Large intestine (tissue), 3 donors: ENCODE results near the gene OR5K2. TPM values are rescaled to one million over a fixed set of nuclear protein-coding genes. Genes with fewer than 3 reads are reported as not detected.

Source experiments
- DNase-seq, 2 donors: peaks; one replicate each; pipeline versions ENCODE4 v3.0.0 to v3.0.0-alpha.2; 2013
- H3K27ac ChIP-seq: one replicate; pipeline ENCODE4 v1.5.1; 2013; ENCODE audit warnings: low read length
- H3K27me3 ChIP-seq: 2 replicates; pipeline ENCODE4 v1.6.1; 2013; ENCODE audit warnings: low read length; ENCODE audit not compliant: control insufficient read depth, insufficient read depth
- H3K36me3 ChIP-seq: 2 replicates; pipeline ENCODE4 v1.6.1; 2013; ENCODE audit warnings: low read length; ENCODE audit not compliant: control insufficient read depth, insufficient read depth
- H3K4me1 ChIP-seq: one replicate; pipeline ENCODE4 v1.6.1; 2013; ENCODE audit warnings: low read length; ENCODE audit not compliant: control insufficient read depth, insufficient read depth
- H3K4me3 ChIP-seq: one replicate; pipeline ENCODE4 v1.5.1; 2013; ENCODE audit warnings: low read length
- H3K9me3 ChIP-seq: one replicate; pipeline ENCODE4 v1.6.1; 2013; ENCODE audit warnings: mild to moderate bottlenecking, low read depth, low read length, moderate library complexity; ENCODE audit not compliant: control insufficient read depth
- WGBS: methylation state at CpG from one replicate; pipeline ENCODE4 v1.1.5; 2013; ENCODE audit warnings: low lambda C conversion rate; ENCODE audit not compliant: insufficient coverage; 5-methylcytosine and 5-hydroxymethylcytosine counted together
- polyA plus RNA-seq: library from polyadenylated mRNA; unstranded; fragments of 120-200 nt; gene quantifications from one replicate; pipeline ENCODE4 v1.2.1, GENCODE V29; 2013

OR5K2 gene
- polyA plus RNA-seq, 1 donor: 0.40 TPM

DNA sequence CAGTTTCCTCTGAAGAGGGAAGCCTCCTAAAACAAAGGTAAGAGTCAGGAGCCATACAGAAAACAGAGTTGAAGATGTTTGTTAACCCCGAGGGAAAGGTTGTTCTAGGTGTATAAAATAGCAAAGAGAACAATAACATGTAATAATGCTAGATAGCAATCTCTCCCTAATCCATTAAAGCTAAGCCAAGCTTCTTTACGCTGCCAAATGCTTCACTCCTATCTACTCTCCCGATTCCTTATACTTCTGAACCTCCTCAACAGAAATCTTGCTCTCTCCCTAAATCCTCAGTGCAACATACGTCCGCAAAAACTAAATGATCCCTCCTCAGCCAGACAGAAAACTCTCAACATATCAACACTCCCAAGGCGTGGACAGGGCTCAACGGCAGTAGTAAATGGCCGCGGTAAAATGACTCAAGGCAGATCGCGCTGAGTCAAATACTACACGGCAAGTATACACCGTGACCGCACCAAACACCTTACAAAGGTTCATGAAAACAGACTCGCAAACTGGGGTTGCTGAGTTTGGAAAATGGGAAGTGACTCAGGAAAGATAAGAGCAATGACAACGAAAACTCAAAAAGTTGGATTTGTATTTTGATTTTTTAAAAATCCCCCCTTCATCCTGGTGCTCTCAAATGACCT lies 24.5 kb downstream of the OR5K2 start:
- peak; percentile 51 to 75 for DNase-seq
- no CpG with 5 or more reads among the region's 16 CpGs for WGBS
- peaks cover 14% of the 10 kb centered on the region for H3K36me3 ChIP-seq
- peak overlapping the region; percentile 61 for H3K4me3 ChIP-seq
- no peaks in the 10 kb centered on the region for H3K27me3 ChIP-seq
- H3K27ac ChIP-seq: peak overlapping the region; percentile 84
- peaks cover 3% of the 10 kb centered on the region for H3K4me1 ChIP-seq
- H3K9me3 ChIP-seq: no peaks in the 10 kb centered on the region

DNA sequence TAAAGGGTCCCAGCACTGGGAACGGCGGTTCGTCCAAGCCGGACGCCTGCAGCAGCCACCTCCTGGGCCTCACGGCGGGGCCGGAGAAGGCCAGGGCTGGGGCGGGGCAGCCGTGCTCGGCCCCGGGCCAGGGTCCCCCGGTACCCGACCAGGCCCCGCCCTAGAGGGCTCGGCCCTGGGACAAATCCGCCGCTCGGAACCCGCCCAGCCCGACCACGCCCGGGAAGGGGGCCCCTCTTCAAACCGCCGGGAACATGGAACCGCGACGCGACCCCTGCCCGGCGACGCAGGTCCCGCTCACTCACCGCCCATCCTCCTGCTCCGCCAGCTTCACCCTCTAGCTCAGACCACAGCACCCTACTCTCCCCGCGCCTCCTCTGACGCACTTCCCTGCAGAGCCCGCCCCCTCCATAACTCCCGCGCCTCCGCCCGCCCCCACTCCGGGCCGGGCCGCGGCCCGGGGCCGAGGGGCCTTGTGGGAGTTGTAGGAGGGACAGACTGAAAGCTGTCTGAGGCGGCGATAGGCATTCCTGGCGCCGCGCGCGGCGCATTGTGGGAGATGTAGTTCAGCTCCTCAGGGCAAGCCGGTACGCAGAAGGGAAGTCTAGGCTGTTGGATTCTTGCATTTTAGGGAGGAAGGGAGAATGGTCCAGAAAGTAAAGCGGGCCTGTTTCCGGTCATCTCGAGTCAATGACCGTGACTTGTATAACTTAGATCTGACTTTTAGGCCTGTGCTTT lies 25.2 kb downstream of the OR5K2 start, which contains the start of gene CLDND1:
TSS of gene CLDND1 (minus strand) at position 359 of the 738 bp plus-strand sequence. CDS start 1,478 bp downstream, outside the sequence.
- peaks cover 11% of the 10 kb centered on the region for H3K36me3 ChIP-seq
- no CpG with 5 or more reads among the region's 63 CpGs for WGBS
- peak within 1 kb of the TSS; percentile 61 for H3K4me3 ChIP-seq
- H3K4me1 ChIP-seq: peaks cover 3% of the 10 kb centered on the region
- H3K27ac ChIP-seq: peak within 1 kb of the TSS; percentile 84
- DNase-seq: peak; percentile 97 to 98
- no peaks in the 10 kb centered on the region for H3K27me3 ChIP-seq
- H3K9me3 ChIP-seq: no peaks in the 10 kb centered on the region

DNA sequence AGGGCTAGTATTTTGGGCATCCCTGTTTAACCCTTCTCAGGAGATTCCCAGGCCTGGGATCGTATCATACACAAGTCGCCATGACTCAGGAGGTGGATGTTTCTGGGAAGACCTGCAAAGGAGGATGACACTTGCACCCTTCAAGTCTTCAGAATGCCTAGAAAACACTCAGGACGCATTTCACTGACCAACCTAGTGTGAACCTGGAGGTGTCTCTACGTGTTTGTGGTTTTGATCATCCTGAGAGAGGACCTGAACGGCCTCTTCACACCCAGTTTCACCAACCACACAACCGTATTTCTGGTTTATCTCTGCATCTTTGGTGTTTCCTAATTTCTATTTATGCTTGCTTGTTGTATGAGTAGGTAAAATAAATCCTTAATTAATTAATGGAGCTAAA lies 28.0 kb downstream of the OR5K2 start:
- H3K27ac ChIP-seq: no peak overlapping the region
- H3K4me1 ChIP-seq: peaks cover 18% of the 10 kb centered on the region
- no peaks in the 10 kb centered on the region for H3K27me3 ChIP-seq
- H3K4me3 ChIP-seq: no peak overlapping the region
- no peaks in the 10 kb centered on the region for H3K9me3 ChIP-seq
- WGBS: 71% methylated on average over 1 of the region's 6 CpGs
- peaks cover 3% of the 10 kb centered on the region for H3K36me3 ChIP-seq
- DNase-seq: no peak

DNA sequence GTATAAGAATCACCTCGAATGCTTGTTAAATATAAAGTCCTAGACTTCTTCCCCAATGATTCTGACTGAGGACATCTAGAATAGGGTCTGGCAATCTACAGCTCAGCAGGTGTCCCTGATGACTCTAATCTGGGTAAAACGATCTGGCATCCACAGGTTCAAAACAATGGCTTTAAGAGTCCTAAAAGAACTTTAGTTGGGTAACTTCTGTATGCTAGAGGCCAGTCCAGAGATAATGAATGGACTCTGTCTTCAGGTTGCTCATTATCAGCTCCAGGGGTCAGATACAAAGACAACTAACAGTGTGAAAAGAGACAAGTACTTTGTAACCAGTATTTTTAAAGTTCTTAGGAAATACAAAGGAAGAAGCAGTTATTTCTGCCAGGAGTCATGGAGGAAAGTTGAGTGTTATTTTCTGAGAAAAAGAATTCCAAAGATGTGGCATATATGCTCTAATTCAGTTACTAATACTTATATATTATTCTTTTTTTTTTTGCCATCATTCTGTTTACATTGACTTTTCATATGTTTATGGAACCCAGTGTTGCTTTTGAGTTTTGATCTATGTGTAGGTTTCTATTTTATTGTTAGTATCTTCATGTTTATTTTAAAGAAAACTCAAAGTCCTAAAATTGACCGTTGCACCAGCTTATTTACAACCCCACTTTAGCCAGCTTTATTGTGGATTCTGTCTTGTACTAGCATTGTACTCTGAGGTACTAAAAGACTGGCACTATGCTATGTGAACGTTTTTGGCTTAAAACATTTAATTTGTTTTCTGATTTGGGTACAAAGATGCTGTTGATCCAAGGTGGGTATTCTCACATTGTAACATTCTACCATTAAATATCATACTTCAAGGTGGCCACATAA lies 31.2 kb downstream of the OR5K2 start:
- H3K4me1 ChIP-seq: peaks cover 16% of the 10 kb centered on the region
- no peaks in the 10 kb centered on the region for H3K9me3 ChIP-seq
- peak overlapping the region; percentile 42 for H3K27ac ChIP-seq
- H3K27me3 ChIP-seq: no peaks in the 10 kb centered on the region
- H3K36me3 ChIP-seq: no peaks in the 10 kb centered on the region
- no peak overlapping the region for H3K4me3 ChIP-seq
- WGBS: no CpG with 5 or more reads among the region's 4 CpGs
- peak; percentile 43 to 67 for DNase-seq

DNA sequence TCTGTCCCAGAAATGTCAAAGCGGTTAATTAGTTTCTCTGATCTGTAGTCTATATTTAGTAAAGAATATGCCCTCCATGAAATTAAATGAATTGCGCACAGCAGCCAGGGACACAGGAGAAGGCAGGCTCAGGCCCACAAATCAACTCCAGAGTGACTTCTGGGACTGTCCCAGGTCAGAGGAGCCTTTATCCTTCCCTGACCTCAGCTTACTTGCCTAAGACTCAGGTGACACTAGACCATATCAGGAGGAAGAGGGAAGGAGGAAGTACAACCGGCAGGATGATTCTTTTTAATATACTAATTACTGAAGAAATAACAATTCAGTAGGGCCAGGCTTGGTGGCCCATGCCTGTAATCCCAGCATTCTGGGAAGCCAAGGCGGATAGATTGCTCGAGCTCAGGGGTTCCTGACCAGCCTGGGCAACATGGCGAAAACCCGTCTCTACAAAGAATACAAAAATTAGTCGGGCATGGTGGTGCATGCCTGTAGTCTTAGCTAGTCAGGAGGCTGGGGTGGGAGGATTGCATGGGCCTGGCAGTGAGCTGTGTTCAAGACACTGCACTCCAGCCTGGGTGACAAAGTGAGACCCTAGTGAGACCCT lies 32.5 kb downstream of the OR5K2 start:
- Histone ChIP-seq H3K27ac (peak overlapping the region; percentile 19), H3K4me1 (peaks cover 16% of the 10 kb centered on the region), H3K4me3 (no peak overlapping the region), H3K36me3 (no peaks in the 10 kb centered on the region), H3K27me3 (no peaks in the 10 kb centered on the region), H3K9me3 (no peaks in the 10 kb centered on the region)
- 100% methylated on average over 1 of the region's 8 CpGs for WGBS
- peak in 1 of 2 donors; percentile 39 for DNase-seq

DNA sequence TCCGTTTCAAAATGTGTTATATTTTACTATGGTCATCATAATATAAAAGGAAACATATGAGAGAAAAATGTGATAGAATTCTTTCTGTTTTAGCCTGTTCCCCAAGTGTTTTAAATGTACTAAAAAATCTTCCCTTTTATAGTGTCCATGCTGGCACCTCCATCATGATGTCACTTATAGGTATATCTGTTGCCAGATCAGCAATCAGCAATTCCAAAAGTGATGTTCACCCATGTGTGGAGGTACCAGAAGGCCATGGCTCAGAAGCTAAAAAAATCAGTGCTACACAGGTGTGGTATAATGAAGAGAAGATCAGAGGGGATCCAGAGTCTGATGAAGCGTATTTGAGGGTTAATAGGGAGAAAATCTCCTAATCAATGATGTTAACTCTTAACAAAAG lies 33.2 kb downstream of the OR5K2 start:
- DNase-seq: no peak
- Histone ChIP-seq H3K9me3 (no peaks in the 10 kb centered on the region), H3K36me3 (no peaks in the 10 kb centered on the region), H3K4me1 (peaks cover 16% of the 10 kb centered on the region), H3K27ac (no peak overlapping the region), H3K4me3 (no peak overlapping the region), H3K27me3 (no peaks in the 10 kb centered on the region)
- 100% methylated on average over 1 of the region's 2 CpGs for whole genome bisulfite sequencing

DNA sequence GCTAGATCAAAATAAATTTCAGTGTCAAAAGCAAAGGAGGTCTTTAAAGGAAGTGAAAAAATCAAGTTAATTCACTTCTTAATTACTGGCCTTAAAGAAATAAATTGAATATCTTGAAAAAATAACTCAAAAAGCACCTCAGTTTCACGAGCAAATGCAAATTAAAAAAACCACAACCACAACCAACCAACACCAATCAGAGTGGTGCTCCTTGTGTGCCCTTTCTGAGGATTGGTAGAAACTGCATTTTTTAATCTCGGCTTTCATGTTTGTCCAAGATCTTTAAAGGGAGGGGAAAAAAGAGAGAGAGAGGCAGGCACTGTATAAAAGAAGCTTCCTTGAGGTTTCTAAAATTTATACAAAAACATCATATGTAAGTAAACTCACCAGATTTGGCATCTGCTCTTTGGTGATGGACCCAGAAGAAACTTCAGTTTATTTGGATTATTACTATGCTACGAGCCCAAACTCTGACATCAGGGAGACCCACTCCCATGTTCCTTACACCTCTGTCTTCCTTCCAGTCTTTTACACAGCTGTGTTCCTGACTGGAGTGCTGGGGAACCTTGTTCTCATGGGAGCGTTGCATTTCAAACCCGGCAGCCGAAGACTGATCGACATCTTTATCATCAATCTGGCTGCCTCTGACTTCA lies 34.3 kb downstream of the OR5K2 start, which contains the start of gene GPR15:
TSS of gene GPR15 (plus strand) at position 357 of the 653 bp plus-strand sequence. CDS start at position 413, 56 bp downstream.
- WGBS: 83% methylated on average over 1 of the region's 7 CpGs
- H3K4me3 ChIP-seq: no peak within 1 kb of the TSS

DNA sequence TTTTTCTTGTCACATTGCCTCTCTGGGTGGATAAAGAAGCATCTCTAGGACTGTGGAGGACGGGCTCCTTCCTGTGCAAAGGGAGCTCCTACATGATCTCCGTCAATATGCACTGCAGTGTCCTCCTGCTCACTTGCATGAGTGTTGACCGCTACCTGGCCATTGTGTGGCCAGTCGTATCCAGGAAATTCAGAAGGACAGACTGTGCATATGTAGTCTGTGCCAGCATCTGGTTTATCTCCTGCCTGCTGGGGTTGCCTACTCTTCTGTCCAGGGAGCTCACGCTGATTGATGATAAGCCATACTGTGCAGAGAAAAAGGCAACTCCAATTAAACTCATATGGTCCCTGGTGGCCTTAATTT lies 34.8 kb downstream of the OR5K2 start:
- no peak overlapping the region for H3K27ac ChIP-seq
- no peak overlapping the region for H3K4me3 ChIP-seq
- WGBS: no CpG with 5 or more reads among the region's 5 CpGs

More for the DNA sequence above, 34.3 kb downstream of the OR5K2 start, which contains the start of gene GPR15:
- no peaks in the 10 kb centered on the region for H3K36me3 ChIP-seq
- no peaks in the 10 kb centered on the region for H3K9me3 ChIP-seq
- no peak within 1 kb of the TSS for H3K27ac ChIP-seq
- H3K27me3 ChIP-seq: no peaks in the 10 kb centered on the region
- peaks cover 16% of the 10 kb centered on the region for H3K4me1 ChIP-seq
- DNase-seq: no peak

DNA sequence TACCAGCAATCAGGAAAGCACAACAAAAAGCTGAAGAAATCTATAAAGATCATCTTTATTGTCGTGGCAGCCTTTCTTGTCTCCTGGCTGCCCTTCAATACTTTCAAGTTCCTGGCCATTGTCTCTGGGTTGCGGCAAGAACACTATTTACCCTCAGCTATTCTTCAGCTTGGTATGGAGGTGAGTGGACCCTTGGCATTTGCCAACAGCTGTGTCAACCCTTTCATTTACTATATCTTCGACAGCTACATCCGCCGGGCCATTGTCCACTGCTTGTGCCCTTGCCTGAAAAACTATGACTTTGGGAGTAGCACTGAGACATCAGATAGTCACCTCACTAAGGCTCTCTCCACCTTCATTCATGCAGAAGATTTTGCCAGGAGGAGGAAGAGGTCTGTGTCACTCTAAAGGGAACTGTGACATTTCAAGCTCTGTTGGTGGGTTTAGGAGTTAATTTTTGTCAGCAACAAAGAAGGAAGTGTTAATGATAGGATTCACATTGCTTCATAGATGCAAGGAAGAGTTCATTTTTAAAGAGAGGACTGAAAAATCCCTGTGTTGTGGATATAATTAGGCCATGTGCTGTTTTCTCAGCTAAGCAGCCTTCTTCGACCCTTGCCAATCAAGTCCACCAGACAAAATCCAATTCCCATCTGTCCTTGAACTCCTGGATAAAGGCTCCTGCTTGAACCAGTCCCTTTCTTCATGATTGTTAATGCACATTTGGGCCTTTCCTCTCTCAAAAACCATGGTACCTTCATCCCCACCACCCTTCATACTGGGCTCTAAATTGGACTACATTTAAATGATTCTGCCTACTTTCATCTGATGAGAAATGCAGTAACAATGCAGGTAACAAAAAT lies 35.5 kb downstream of the OR5K2 start:
- no peak for DNase-seq
- H3K9me3 ChIP-seq: no peaks in the 10 kb centered on the region
- H3K27me3 ChIP-seq: no peaks in the 10 kb centered on the region
- 100% methylated on average over 1 of the region's 6 CpGs for WGBS
- H3K4me1 ChIP-seq: peaks cover 13% of the 10 kb centered on the region
- no peak overlapping the region for H3K4me3 ChIP-seq
- no peaks in the 10 kb centered on the region for H3K36me3 ChIP-seq
- no peak overlapping the region for H3K27ac ChIP-seq

More for the DNA sequence above, 34.8 kb downstream of the OR5K2 start:
- no peaks in the 10 kb centered on the region for H3K27me3 ChIP-seq
- no peaks in the 10 kb centered on the region for H3K9me3 ChIP-seq
- H3K4me1 ChIP-seq: peaks cover 16% of the 10 kb centered on the region
- H3K36me3 ChIP-seq: no peaks in the 10 kb centered on the region
- no peak for DNase-seq
